ENCODE results near the gene SPAG16. TPM values are rescaled to one million over a fixed set of nuclear protein-coding genes. Genes with fewer than 3 reads are reported as not detected.

SPAG16 gene
- total RNA-seq, 6 experiments from 2014 or later, result 15.4 to 20.0 (median 17.5) TPM

- Mint-ChIP-seq H3K4me3 (no peak overlapping the region), H3K36me3 (ENCODE audit: low read depth) (peaks cover 18% of the 10 kb centered on the region), H3K27ac (no peak overlapping the region), H3K4me1 (ENCODE audit: low read depth) (peaks cover 25% of the 10 kb centered on the region), H3K27me3 (ENCODE audit: insufficient read depth) (no peaks in the 10 kb centered on the region), H3K9me3 (peaks cover 7% of the 10 kb centered on the region)
- no peak for DNase-seq
- TF ChIP-seq CTCF (IDR thresholded peaks at IDR 0.05), result no peak
Observed at GRCh38 chr2:214011676-214012075, 727.4 kb downstream of the SPAG16 start.

- Mint-ChIP-seq H3K27me3 (ENCODE audit: insufficient read depth) (no peaks in the 10 kb centered on the region), H3K27ac (no peak overlapping the region), H3K36me3 (ENCODE audit: low read depth) (peaks cover 11% of the 10 kb centered on the region), H3K9me3 (no peaks in the 10 kb centered on the region; the same call in 1 of the 2 replicates), H3K4me1 (ENCODE audit: low read depth) (peaks cover 25% of the 10 kb centered on the region), H3K4me3 (no peak overlapping the region)
- DNase-seq, result no peak
- no peak for TF ChIP-seq CTCF (IDR thresholded peaks at IDR 0.05)
Observed at GRCh38 chr2:214014551-214015220, 730.4 kb downstream of the SPAG16 start.

- TF ChIP-seq CTCF (IDR thresholded peaks at IDR 0.05), result no peak
- Mint-ChIP-seq H3K27me3 (ENCODE audit: insufficient read depth) (no peaks in the 10 kb centered on the region; the same call in 1 of the 2 replicates), H3K9me3 (no peaks in the 10 kb centered on the region; the same call in 1 of the 2 replicates), H3K4me1 (ENCODE audit: low read depth) (peaks cover 38% of the 10 kb centered on the region), H3K27ac (peak overlapping the region; percentile 90), H3K4me3 (no peak overlapping the region; the same call in 1 of the 2 replicates), H3K36me3 (ENCODE audit: low read depth) (peaks cover 15% of the 10 kb centered on the region)
- peak; percentile 98 for DNase-seq
Observed at GRCh38 chr2:214019229-214019972, 735.1 kb downstream of the SPAG16 start.

- no peaks in the 10 kb centered on the region; the same call in 1 of the 2 replicates for H3K27me3 Mint-ChIP-seq (ENCODE audit: insufficient read depth)
- H3K27ac Mint-ChIP-seq, result peak overlapping the region; percentile 61
Observed at GRCh38 chr2:214019973-214020345, 735.7 kb downstream of the SPAG16 start.

GRCh38 chr2:214029190-214029589 is 744.9 kb downstream of the SPAG16 start:
- Mint-ChIP-seq H3K27me3 (ENCODE audit: insufficient read depth) (no peaks in the 10 kb centered on the region; the same call in 1 of the 2 replicates), H3K4me3 (no peak overlapping the region), H3K36me3 (ENCODE audit: low read depth) (no peaks in the 10 kb centered on the region), H3K4me1 (ENCODE audit: low read depth) (no peaks in the 10 kb centered on the region; the same call in 1 of the 2 replicates), H3K9me3 (no peaks in the 10 kb centered on the region), H3K27ac (no peak overlapping the region)
- TF ChIP-seq CTCF (IDR thresholded peaks at IDR 0.05), result no peak
- DNase-seq, result no peak

More at GRCh38 chr2:214019973-214020345, 735.7 kb downstream of the SPAG16 start:
- Mint-ChIP-seq H3K9me3 (no peaks in the 10 kb centered on the region; the same call in 1 of the 2 replicates), H3K36me3 (ENCODE audit: low read depth) (peaks cover 10% of the 10 kb centered on the region), H3K4me3 (no peak overlapping the region), H3K4me1 (ENCODE audit: low read depth) (peaks cover 32% of the 10 kb centered on the region)
- TF ChIP-seq CTCF (IDR thresholded peaks at IDR 0.05), result no peak
- no peak for DNase-seq
